ENCODE results near the gene PPP2R3B.

DNA sequence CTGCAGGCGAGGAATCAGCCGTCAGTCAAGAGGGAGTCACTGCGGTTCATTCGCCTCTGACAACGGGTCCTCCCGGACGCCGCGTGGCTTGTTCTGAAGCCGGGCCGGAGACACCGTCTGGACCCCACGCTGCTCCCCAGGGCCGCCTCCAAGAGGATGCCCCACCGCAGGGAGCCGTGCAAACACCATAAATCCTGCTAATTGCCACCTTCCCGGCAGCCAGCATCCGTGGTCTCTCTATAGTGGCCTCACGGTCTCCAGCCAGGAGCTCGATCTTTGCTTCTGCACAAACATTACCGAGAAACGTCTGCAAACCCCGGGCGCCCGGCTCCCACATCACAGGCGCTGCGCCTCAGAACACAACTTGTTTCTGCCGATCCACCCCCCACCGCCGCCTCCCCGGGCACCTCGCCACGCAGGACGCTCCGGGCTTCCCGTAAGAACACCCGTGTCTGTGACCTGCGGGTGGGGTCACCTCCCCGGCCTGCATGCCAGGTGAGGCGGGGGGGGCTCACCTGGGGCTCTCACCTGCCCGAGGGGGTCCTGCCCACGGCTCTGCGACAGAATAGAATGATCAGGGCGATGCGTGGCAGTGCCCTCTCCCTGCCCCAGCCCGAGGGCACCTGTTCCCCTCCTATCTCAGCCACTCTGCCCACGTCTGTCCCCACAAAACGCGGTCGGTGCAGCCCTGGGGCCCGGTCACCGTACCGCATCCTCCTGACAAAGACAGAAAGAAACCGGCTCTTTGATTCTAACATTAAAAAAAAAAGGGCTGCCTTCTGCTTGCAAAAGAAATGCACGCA, 32.4 kb upstream of the PPP2R3B start:
- TF ChIP-seq CTCF (IDR thresholded peaks at IDR 0.05; ENCODE audit: low read depth, low read length): no peak
- no peak for TF ChIP-seq EZH2phosphoT487 (IDR thresholded peaks at IDR 0.05; ENCODE audit: low read depth)
